Cardiac fibroblast (primary cell): ENCODE results near the gene TRHDE.

ENCODE experiments used
- DNase-seq, 2 donors: peaks; one replicate each; pipeline versions ENCODE4 v3.0.0 to v3.0.0-alpha.2; 2010; ENCODE audit warnings: low read depth in 2 of 2
- H3K4me3 ChIP-seq, 2 donors: replicated peaks in 1 of 2; 1 replicate in 1 of 2; 2 replicates in 1 of 2; pipeline ENCODE4 v1.5.1; 2011; ENCODE audit warnings: low read depth in 2 of 2, low read length in 2 of 2, mild to moderate bottlenecking in 2 of 2, moderate library complexity in 1 of 2
- CTCF ChIP-seq: IDR thresholded peaks from one replicate; pipeline ENCODE4 v1.5.1; 2011; ENCODE audit warnings: low read depth, mild to moderate bottlenecking, low read length, inconsistent platforms

Gene TRHDE

GRCh38 chr12:72543777-72544467 lies 271.8 kb downstream of the TRHDE start:
- no peak overlapping the region for H3K4me3 ChIP-seq
- TF ChIP-seq CTCF = no peak
- no peak for DNase-seq

- DNase-seq = no peak
- no peak for TF ChIP-seq CTCF
- H3K4me3 ChIP-seq = no peak overlapping the region
These were observed 273.9 kb downstream of the TRHDE start for GRCh38 chr12:72546106-72546505.

GRCh38 chr12:72547573-72547972 lies 275.4 kb downstream of the TRHDE start:
- no peak for DNase-seq
- no peak overlapping the region for H3K4me3 ChIP-seq
- no peak for TF ChIP-seq CTCF

DNA sequence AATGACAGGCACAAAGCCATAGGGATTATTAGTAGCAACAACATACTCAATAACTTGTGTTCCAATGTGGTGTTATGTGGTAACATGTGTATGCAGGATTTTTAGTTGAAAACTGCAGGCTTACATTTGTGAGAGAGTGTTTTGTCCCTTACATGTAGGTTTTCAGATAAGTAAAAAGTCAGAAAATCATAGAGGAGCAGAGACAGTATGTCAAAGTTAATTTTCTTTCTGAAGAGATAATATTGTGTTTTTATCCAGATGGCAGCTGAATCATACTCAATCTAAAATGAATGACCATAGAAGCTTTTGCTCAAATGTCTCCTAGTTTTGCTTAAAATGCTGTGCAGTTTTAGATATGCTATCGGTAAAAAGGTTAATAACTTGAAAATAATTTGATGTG lies 277.0 kb downstream of the TRHDE start:
- no peak for TF ChIP-seq CTCF
- H3K4me3 ChIP-seq = no peak overlapping the region
- no peak for DNase-seq

DNA sequence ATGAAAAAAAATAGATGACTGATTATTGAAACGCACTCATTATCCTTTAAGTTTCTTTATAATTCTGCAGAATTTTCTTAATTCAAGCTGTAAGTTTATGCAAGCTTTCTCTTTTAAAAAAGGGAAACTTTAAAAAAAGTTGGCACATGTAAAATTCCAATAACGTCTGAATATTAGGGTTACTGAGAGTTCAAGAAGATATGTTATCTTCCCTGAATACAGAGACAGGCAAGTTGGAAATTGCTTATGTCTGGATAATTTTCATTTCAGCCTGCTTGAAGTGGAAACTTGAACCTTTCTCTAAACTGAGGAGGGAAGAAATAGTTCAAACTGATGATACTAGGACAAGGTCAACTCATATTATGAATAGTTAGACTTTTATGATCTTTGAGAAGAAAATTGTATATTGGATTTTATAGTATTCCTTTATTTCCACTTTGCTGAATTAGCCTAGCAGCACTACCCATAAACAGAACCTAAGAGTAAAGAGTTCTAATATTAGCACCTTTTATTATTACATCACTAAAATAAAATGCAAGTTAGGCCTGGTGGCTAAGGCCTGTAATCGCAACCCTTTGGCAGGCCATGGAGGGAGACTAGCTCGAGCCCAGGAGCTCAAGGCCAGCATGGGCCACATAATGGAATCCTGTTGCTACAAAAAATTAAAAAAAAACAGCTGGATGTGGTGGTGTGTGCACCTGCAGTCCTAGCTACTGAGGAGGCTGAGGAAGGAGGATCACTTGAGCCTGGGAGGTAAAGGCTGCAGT lies 288.0 kb downstream of the TRHDE start:
- H3K4me3 ChIP-seq = no peak overlapping the region
- no peak for DNase-seq
- TF ChIP-seq CTCF = no peak

DNA sequence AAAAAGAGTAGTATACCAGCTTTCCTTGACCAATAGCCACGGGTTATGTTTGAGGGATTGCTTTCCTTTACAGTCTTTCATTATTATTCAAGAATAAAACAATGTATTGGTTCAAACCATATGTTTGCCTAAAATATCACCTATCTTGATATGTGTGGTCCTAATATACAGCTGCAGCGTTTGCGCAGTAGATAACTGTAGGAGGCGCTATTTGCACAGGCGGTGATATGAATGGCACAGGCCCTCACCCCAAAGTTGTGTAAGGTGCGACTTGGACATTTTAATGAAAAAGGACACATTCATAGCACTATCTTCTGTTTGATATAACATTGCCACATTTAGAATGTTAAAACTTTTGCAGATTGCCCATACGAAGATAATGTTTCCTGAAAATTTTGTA lies 298.4 kb downstream of the TRHDE start:
- no peak overlapping the region for H3K4me3 ChIP-seq
- no peak for TF ChIP-seq CTCF
- no peak for DNase-seq
